HepG2 (cell line): Measurements from ENCODE around the gene TMEM134. TPM values are rescaled to one million over a fixed set of nuclear protein-coding genes. Genes with fewer than 3 reads are reported as not detected.

Experiments
- ARNT ChIP-seq: fragments of 450-650 bp; IDR thresholded peaks from 2 replicates; pipeline ENCODE4 v1.6.1; 2017
- ASH2L ChIP-seq: fragments of 300-600, 200-600 bp; sonication (generic); IDR thresholded peaks from 2 replicates; pipeline ENCODE4 v1.7.0; 2017; ENCODE audit warnings: low read depth, mild to moderate bottlenecking, moderate library complexity, mixed read lengths, low read length; ENCODE audit not compliant: insufficient read length
- GPN1 ChIP-seq: sonication (generic); formaldehyde crosslinking; IDR thresholded peaks from 2 replicates; pipeline ENCODE4 v1.5.1; 2020; ENCODE audit warnings: missing genetic modification reagents, borderline replicate concordance
- HDAC1 ChIP-seq: sonication (generic); formaldehyde crosslinking; IDR thresholded peaks from 2 replicates; pipeline ENCODE4 v1.5.1; 2020; ENCODE audit warnings: mild to moderate bottlenecking, missing genetic modification reagents
- HNF4A ChIP-seq: sonication (generic); formaldehyde crosslinking; IDR thresholded peaks from 2 replicates; pipeline ENCODE4 v1.4.0; 2020; ENCODE audit warnings: missing genetic modification reagents
- HOXA9 ChIP-seq: sonication (generic); formaldehyde crosslinking; IDR thresholded peaks from 2 replicates; pipeline ENCODE4 v1.8.1; 2022; ENCODE audit warnings: missing genetic modification reagents, mild to moderate bottlenecking, moderate library complexity, borderline replicate concordance
- JDP2 ChIP-seq: sonication (generic); formaldehyde crosslinking; IDR thresholded peaks from 2 replicates; pipeline ENCODE4 v1.8.1; 2022; ENCODE audit warnings: missing genetic modification reagents, borderline replicate concordance
- MATR3 ChIP-seq: sonication (generic); formaldehyde crosslinking; IDR thresholded peaks from 2 replicates; pipeline ENCODE4 v1.4.0; 2020; ENCODE audit warnings: missing genetic modification reagents
- MED1 ChIP-seq: sonication (generic); formaldehyde crosslinking; IDR thresholded peaks from 2 replicates; pipeline ENCODE4 v1.4.0; 2020; ENCODE audit warnings: missing genetic modification reagents
- MXD4 ChIP-seq: IDR thresholded peaks from 2 replicates; pipeline ENCODE4 v1.6.1; 2016; ENCODE audit warnings: mild to moderate bottlenecking, missing biosample characterization, missing genetic modification reagents
- NCOA2 ChIP-seq: sonication (generic); formaldehyde crosslinking; IDR thresholded peaks from 2 replicates; pipeline ENCODE4 v1.8.0; 2022; ENCODE audit warnings: inconsistent platforms
- NFIB ChIP-seq: sonication (generic); formaldehyde crosslinking; IDR thresholded peaks from 2 replicates; pipeline ENCODE4 v1.9.0; 2021; ENCODE audit warnings: missing genetic modification reagents, mild to moderate bottlenecking, borderline replicate concordance
- PHF20 ChIP-seq: sonication (generic); formaldehyde crosslinking; IDR thresholded peaks from 2 replicates; pipeline ENCODE4 v1.5.0; 2020; ENCODE audit warnings: mild to moderate bottlenecking, missing genetic modification reagents
- PITX1 ChIP-seq: sonication (generic); formaldehyde crosslinking; IDR thresholded peaks from 2 replicates; pipeline ENCODE4 v1.5.1; 2020; ENCODE audit warnings: mild to moderate bottlenecking, missing genetic modification reagents
- PTBP1 ChIP-seq: fragments of 200-400 bp; formaldehyde crosslinking; IDR thresholded peaks from 2 replicates; pipeline ENCODE4 v1.6.1; 2018; ENCODE audit warnings: low read length, low read depth; ENCODE audit not compliant: poor library complexity, severe bottlenecking
- SATB2 ChIP-seq: sonication (generic); formaldehyde crosslinking; IDR thresholded peaks from 2 replicates; pipeline ENCODE4 v1.5.0; 2020; ENCODE audit warnings: missing genetic modification reagents
- SMYD3 ChIP-seq: sonication (generic); formaldehyde crosslinking; IDR thresholded peaks from 2 replicates; pipeline ENCODE4 v1.8.1; 2023; ENCODE audit warnings: mild to moderate bottlenecking, missing genetic modification reagents
- ZFX ChIP-seq: sonication (generic); formaldehyde crosslinking; IDR thresholded peaks from 2 replicates; pipeline ENCODE4 v1.4.0; 2020; ENCODE audit warnings: mild to moderate bottlenecking, low read depth, missing genetic modification reagents, moderate library complexity
- ZNF33B ChIP-seq: sonication (generic); formaldehyde crosslinking; IDR thresholded peaks from 2 replicates; pipeline ENCODE4 v1.5.1; 2020; ENCODE audit warnings: mild to moderate bottlenecking, missing genetic modification reagents
- ZNF644 ChIP-seq: IDR thresholded peaks from 2 replicates; pipeline ENCODE4 v1.6.1; 2016; ENCODE audit warnings: low read depth
- ZNF660 ChIP-seq: sonication (generic); formaldehyde crosslinking; IDR thresholded peaks from 2 replicates; pipeline ENCODE4 v1.5.1; 2020; ENCODE audit warnings: mild to moderate bottlenecking, low read depth, missing genetic modification reagents, borderline replicate concordance
- ZNF746 ChIP-seq: sonication (generic); formaldehyde crosslinking; IDR thresholded peaks from 2 replicates; pipeline ENCODE4 v1.8.0; 2022; ENCODE audit warnings: mild to moderate bottlenecking, missing genetic modification reagents
- ZSCAN21 ChIP-seq: sonication (generic); formaldehyde crosslinking; IDR thresholded peaks from 2 replicates; pipeline ENCODE4 v1.8.0; 2022; ENCODE audit warnings: mild to moderate bottlenecking, missing genetic modification reagents, moderate library complexity, borderline replicate concordance
- polyA plus RNA-seq, 8 experiments: library from polyadenylated mRNA; depleted of rRNA in 3 of 8; stranded (reverse) in 7 of 8; unstranded in 1 of 8; fragments of >200 nt; fragmentation: Illumina TruSeq in 4 of 8; extraction: Trizol in 4 of 8; gene quantifications; 2 replicates each; pipeline versions ENCODE4 v1.2.1 to v1.2.3, GENCODE V29; 2011 to 2016; ENCODE audit warnings: low read depth in 4 of 8, missing spikeins in 1 of 8, mixed read lengths in 1 of 8; ENCODE audit not compliant: insufficient read depth in 1 of 8
- total RNA-seq, 5 experiments: library from RNA; depleted of rRNA; stranded (reverse); fragments of >200 nt; fragmentation: Illumina TruSeq; extraction: Trizol; gene quantifications; 2 replicates each; pipeline ENCODE4 v1.2.3, GENCODE V29; 2016; ENCODE audit warnings: low read depth in 1 of 5
- TF ChIP-seq, protein P1 (sequence below): sonication (generic); formaldehyde crosslinking; IDR thresholded peaks from 2 replicates; pipeline ENCODE4 v1.4.0; 2020; ENCODE audit warnings: missing genetic modification reagents
- TF ChIP-seq, protein P2 (sequence below): IDR thresholded peaks from 2 replicates; pipeline ENCODE4 v1.6.1; 2016; ENCODE audit warnings: mild to moderate bottlenecking, missing biosample characterization, missing genetic modification reagents
- TF ChIP-seq, protein P3 (sequence below): sonication (generic); formaldehyde crosslinking; IDR thresholded peaks from 2 replicates; pipeline ENCODE4 v1.5.1; 2020; ENCODE audit warnings: mild to moderate bottlenecking, missing genetic modification reagents, moderate library complexity
- TF ChIP-seq, protein P4 (sequence below): sonication (generic); formaldehyde crosslinking; IDR thresholded peaks from 2 replicates; pipeline ENCODE4 v1.5.0; 2020; ENCODE audit warnings: missing genetic modification reagents

The TMEM134 gene
- total and polyA plus RNA-seq, 2 of the 13 experiments (the other 11 are each of a cell fraction or from before 2014, with no cell fraction given) = 6.9 to 26.9 TPM

DNA sequence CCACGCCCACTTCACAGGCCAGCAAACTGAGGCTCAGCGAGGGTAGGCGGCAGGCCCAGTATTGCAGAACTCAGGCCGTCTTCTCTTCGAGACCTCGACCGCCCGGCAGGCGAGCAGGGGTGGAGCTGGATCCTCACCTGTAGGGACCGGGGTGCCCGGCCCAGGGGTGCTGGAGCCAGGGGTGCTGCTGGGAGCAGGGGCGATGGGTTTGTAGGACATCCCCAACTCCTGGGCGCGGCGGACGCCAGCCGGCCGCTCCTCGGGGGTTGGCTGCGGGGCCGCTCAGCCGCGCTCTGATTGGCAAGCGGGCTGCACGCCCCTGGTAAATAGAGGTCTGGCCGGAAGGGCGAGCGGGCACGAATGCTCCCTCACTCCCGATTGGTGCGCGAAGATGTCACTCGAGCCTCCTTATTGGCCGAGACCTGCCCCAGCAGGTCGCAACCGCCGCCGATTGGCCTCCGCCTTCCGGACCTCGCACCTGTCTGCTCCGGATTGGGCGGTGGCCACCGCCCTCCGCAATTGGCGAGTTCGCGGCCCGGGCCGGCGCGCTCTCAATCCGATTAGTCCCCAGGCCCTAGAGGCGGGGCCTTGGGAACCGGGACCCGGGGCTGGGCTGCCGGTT, 38.9 kb upstream of the TMEM134 start, which contains the start of gene CDK2AP2 (continued):
- TF ChIP-seq, protein P1, sequence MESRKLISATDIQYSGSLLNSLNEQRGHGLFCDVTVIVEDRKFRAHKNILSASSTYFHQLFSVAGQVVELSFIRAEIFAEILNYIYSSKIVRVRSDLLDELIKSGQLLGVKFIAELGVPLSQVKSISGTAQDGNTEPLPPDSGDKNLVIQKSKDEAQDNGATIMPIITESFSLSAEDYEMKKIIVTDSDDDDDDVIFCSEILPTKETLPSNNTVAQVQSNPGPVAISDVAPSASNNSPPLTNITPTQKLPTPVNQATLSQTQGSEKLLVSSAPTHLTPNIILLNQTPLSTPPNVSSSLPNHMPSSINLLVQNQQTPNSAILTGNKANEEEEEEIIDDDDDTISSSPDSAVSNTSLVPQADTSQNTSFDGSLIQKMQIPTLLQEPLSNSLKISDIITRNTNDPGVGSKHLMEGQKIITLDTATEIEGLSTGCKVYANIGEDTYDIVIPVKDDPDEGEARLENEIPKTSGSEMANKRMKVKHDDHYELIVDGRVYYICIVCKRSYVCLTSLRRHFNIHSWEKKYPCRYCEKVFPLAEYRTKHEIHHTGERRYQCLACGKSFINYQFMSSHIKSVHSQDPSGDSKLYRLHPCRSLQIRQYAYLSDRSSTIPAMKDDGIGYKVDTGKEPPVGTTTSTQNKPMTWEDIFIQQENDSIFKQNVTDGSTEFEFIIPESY (CRISPR knock-in tag) = 0 out of 2 replicates have a peak, but pooled peaks have one; percentile 45
- TF ChIP-seq ZNF33B (CRISPR knock-in tag) (no peak), PTBP1 (peak; percentile 52), MED1 (peak; percentile 30; the same call in 1 of the 2 replicates), NCOA2 (CRISPR knock-in tag) (no peak), ZNF644 (CRISPR knock-in tag) (no peak), HDAC1 (CRISPR knock-in tag) (no peak; the same call in 1 of the 2 replicates), PHF20 (CRISPR knock-in tag) (peak; percentile 70), MXD4 (CRISPR knock-in tag) (no peak; the same call in 1 of the 2 replicates), ZSCAN21 (CRISPR knock-in tag) (no peak; the same call in 1 of the 2 replicates), HOXA9 (CRISPR knock-in tag) (no peak), MATR3 (CRISPR knock-in tag) (no peak), ZNF660 (CRISPR knock-in tag) (no peak), ZNF746 (0 out of 2 replicates have a peak, but pooled peaks have one; percentile 71), SATB2 (CRISPR knock-in tag) (no peak), GPN1 (no peak), JDP2 (no peak), ARNT (no peak), SMYD3 (CRISPR knock-in tag) (no peak), PITX1 (CRISPR knock-in tag) (no peak), ASH2L (no peak), ZFX (CRISPR knock-in tag) (peak; percentile 86), NFIB (CRISPR knock-in tag) (no peak), HNF4A (CRISPR knock-in tag) (0 out of 2 replicates have a peak, but pooled peaks have one; percentile 11)
- TF ChIP-seq, protein P2, sequence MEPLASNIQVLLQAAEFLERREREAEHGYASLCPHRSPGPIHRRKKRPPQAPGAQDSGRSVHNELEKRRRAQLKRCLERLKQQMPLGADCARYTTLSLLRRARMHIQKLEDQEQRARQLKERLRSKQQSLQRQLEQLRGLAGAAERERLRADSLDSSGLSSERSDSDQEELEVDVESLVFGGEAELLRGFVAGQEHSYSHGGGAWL (CRISPR knock-in tag) = no peak
- TF ChIP-seq, protein P3, sequence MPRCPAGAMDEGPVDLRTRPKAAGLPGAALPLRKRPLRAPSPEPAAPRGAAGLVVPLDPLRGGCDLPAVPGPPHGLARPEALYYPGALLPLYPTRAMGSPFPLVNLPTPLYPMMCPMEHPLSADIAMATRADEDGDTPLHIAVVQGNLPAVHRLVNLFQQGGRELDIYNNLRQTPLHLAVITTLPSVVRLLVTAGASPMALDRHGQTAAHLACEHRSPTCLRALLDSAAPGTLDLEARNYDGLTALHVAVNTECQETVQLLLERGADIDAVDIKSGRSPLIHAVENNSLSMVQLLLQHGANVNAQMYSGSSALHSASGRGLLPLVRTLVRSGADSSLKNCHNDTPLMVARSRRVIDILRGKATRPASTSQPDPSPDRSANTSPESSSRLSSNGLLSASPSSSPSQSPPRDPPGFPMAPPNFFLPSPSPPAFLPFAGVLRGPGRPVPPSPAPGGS = no peak; the same call in 1 of the 2 replicates
- TF ChIP-seq, protein P4, sequence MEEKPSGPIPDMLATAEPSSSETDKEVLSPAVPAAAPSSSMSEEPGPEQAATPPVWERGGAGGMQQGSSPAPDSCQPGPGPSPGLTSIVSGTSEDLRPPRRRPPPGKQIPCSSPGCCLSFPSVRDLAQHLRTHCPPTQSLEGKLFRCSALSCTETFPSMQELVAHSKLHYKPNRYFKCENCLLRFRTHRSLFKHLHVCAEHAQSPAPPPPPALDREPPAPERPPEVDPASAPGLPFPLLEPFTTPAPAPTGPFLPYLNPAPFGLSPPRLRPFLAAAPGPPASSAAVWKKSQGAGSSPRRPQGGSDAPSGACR = no peak
